Activated CD4-positive, alpha-beta T cell treated with anti-CD3 and anti-CD28 coated beads, Interleukin-2, Interleukin-6, amounts not matched to agents 100 ng/mL and 50 ng/mL, durations not matched to agents 16 hours and 8 hours (primary cell): Measurements from ENCODE around the gene ROBO2.

Experiments
- DNase-seq: peaks from one replicate; pipeline ENCODE4 v3.0.0-alpha.2; 2020

The ROBO2 gene

GRCh38 chr3:77053795-77054194 lies 13.9 kb downstream of the ROBO2 start:
- no peak for DNase-seq

GRCh38 chr3:77055841-77056341 lies 16.0 kb downstream of the ROBO2 start:
- DNase-seq = no peak

- DNase-seq = no peak
These were observed 19.5 kb downstream of the ROBO2 start for GRCh38 chr3:77059354-77059753.

GRCh38 chr3:77063423-77063822 lies 23.5 kb downstream of the ROBO2 start:
- no peak for DNase-seq

GRCh38 chr3:77065750-77066149 lies 25.9 kb downstream of the ROBO2 start:
- DNase-seq = no peak

GRCh38 chr3:77066829-77067228 lies 26.9 kb downstream of the ROBO2 start:
- DNase-seq = no peak

- no peak for DNase-seq
These were observed 28.9 kb downstream of the ROBO2 start for GRCh38 chr3:77068808-77069207.

GRCh38 chr3:77071364-77071763 lies 31.5 kb downstream of the ROBO2 start:
- no peak for DNase-seq

GRCh38 chr3:77071809-77072208 lies 31.9 kb downstream of the ROBO2 start:
- DNase-seq = no peak

GRCh38 chr3:77072232-77072631 lies 32.3 kb downstream of the ROBO2 start:
- DNase-seq = no peak

GRCh38 chr3:77078279-77078678 lies 38.4 kb downstream of the ROBO2 start:
- DNase-seq = no peak

GRCh38 chr3:77079988-77080610 lies 40.2 kb downstream of the ROBO2 start:
- no peak for DNase-seq

GRCh38 chr3:77081240-77081661 lies 41.4 kb downstream of the ROBO2 start:
- no peak for DNase-seq

- no peak for DNase-seq
These were observed 44.6 kb downstream of the ROBO2 start for GRCh38 chr3:77084511-77084910.

- DNase-seq = no peak
These were observed 46.5 kb downstream of the ROBO2 start for GRCh38 chr3:77086408-77086807.

GRCh38 chr3:77091809-77092208 lies 51.9 kb downstream of the ROBO2 start:
- DNase-seq = no peak

- no peak for DNase-seq
These were observed 53.2 kb downstream of the ROBO2 start for GRCh38 chr3:77093101-77093500.

GRCh38 chr3:77096145-77096544 lies 56.2 kb downstream of the ROBO2 start:
- no peak for DNase-seq

- no peak for DNase-seq
These were observed 57.3 kb downstream of the ROBO2 start for GRCh38 chr3:77096966-77097890.

- DNase-seq = no peak
These were observed 63.3 kb downstream of the ROBO2 start for GRCh38 chr3:77102951-77103769.

- no peak for DNase-seq
These were observed 82.8 kb downstream of the ROBO2 start for GRCh38 chr3:77122652-77123051.

- no peak for DNase-seq
These were observed 86.1 kb downstream of the ROBO2 start for GRCh38 chr3:77125966-77126365.

- DNase-seq = no peak
These were observed 94.9 kb downstream of the ROBO2 start for GRCh38 chr3:77134769-77135168.
